H1 (cell line): ENCODE measurements around the gene MEF2C. TPM values are rescaled to one million over a fixed set of nuclear protein-coding genes. Genes with fewer than 3 reads are reported as not detected.

Experiments
- CTCF ChIA-PET: fragments of 300-600 bp; sonication (Branson Sonifier 250); formaldehyde crosslinking; loops from one replicate; lab custom pipeline; 2021; ENCODE audit not compliant: partially characterized antibody; lab: Charles Lee
- POLR2A ChIA-PET: fragments of 300-600 bp; sonication (Branson Sonifier 250); formaldehyde crosslinking; loops from one replicate; lab custom pipeline; 2021; ENCODE audit warnings: inconsistent platforms; ENCODE audit not compliant: partially characterized antibody; lab: Charles Lee
- DNase-seq, 2 experiments: peaks; one replicate each; pipeline versions ENCODE4 v3.0.0 to v3.0.0-alpha.2; 2010 to 2022; ENCODE audit warnings: low spot score in 2 of 2, low read depth in 1 of 2, mixed read lengths in 1 of 2
- FAIRE-seq: peaks from 2 replicates; lab custom pipeline; 2011; peaks lifted over from hg19 to GRCh38; lab: Jason Lieb, UNC
- H2AFZ ChIP-seq: 2 replicates; pipeline ENCODE4 v1.8.1; 2012; ENCODE audit warnings: low read length, inconsistent platforms
- H2AK5ac ChIP-seq: 2 replicates; pipeline ENCODE4 v1.6.1; 2013; ENCODE audit warnings: low read depth, low read length
- H2BK120ac ChIP-seq: replicated peaks from 2 replicates; pipeline ENCODE3; 2013; ENCODE audit warnings: low read depth, low read length, inconsistent platforms
- H2BK12ac ChIP-seq: 2 replicates; pipeline ENCODE4 v1.6.1; 2013; ENCODE audit warnings: low read depth, low read length
- H2BK15ac ChIP-seq: 2 replicates; pipeline ENCODE4 v1.6.1; 2013; ENCODE audit warnings: low read length
- H2BK20ac ChIP-seq: 2 replicates; pipeline ENCODE4 v1.6.1; 2013; ENCODE audit warnings: low read length
- H2BK5ac ChIP-seq: 2 replicates; pipeline ENCODE4 v1.6.1; 2013; ENCODE audit warnings: low read depth, low read length
- H3K14ac ChIP-seq: 2 replicates; pipeline ENCODE4 v1.6.1; 2013; ENCODE audit warnings: inconsistent platforms; ENCODE audit not compliant: insufficient read length
- H3K18ac ChIP-seq: 2 replicates; pipeline ENCODE4 v1.6.1; 2013; ENCODE audit warnings: low read length; ENCODE audit errors: extremely low read depth
- H3K23ac ChIP-seq: 2 replicates; pipeline ENCODE4 v1.6.1; 2013; ENCODE audit warnings: inconsistent platforms; ENCODE audit not compliant: insufficient read length
- H3K23me2 ChIP-seq: 2 replicates; pipeline ENCODE4 v1.6.1; 2013; ENCODE audit warnings: low read depth, low read length
- H3K27ac ChIP-seq: 2 replicates; pipeline ENCODE4 v1.6.1; 2011; ENCODE audit warnings: low read depth, low read length, inconsistent platforms
- H3K27me3 ChIP-seq, 4 experiments: replicated peaks in 1 of 4; 1 replicate in 1 of 4; 2 replicates in 3 of 4; pipeline versions ENCODE4 v1.6.1 to v1.8.1; 2011 to 2013; ENCODE audit warnings: low read length in 3 of 4, mild to moderate bottlenecking in 3 of 4, inconsistent platforms in 2 of 4, mixed read lengths in 2 of 4, moderate library complexity in 1 of 4; ENCODE audit not compliant: control insufficient read depth in 3 of 4, insufficient read depth in 3 of 4; ENCODE audit errors: extremely low read depth in 1 of 4
- H3K36me3 ChIP-seq, 4 experiments: 2 replicates each; pipeline versions ENCODE4 v1.6.1 to v1.8.1; 2011 to 2013; ENCODE audit warnings: mild to moderate bottlenecking in 4 of 4, low read length in 3 of 4, moderate library complexity in 2 of 4, control low read depth in 1 of 4, inconsistent platforms in 1 of 4; ENCODE audit not compliant: insufficient read depth in 4 of 4, control insufficient read depth in 2 of 4
- H3K4ac ChIP-seq: replicated peaks from 2 replicates; pipeline ENCODE3; 2013; ENCODE audit warnings: low read length, low read depth, mixed read lengths, inconsistent platforms; ENCODE audit not compliant: insufficient read length
- H3K4me1 ChIP-seq, 4 experiments: replicated peaks in 1 of 4; 1 replicate in 1 of 4; 2 replicates in 3 of 4; pipeline versions ENCODE4 v1.6.1 to v1.8.1; 2011 to 2013; ENCODE audit warnings: low read length in 3 of 4, inconsistent platforms in 2 of 4, mixed read lengths in 1 of 4; ENCODE audit not compliant: insufficient read depth in 4 of 4, control insufficient read depth in 3 of 4
- H3K4me2 ChIP-seq, 2 experiments: 2 replicates each; pipeline versions ENCODE4 v1.6.1 to v1.8.1; 2011 to 2013; ENCODE audit warnings: low read depth in 2 of 2, low read length in 2 of 2, control low read depth in 1 of 2, inconsistent platforms in 1 of 2, mild to moderate bottlenecking in 1 of 2; ENCODE audit not compliant: insufficient read depth in 1 of 2
- H3K4me3 ChIP-seq, 4 experiments: fragments of 200-600, 300-600 bp in 1 of 4; sonication (generic), shearing (Covaris generic), sonication (Bioruptor Twin) in 1 of 4; 2 replicates each; pipeline versions ENCODE4 v1.5.1 to v1.8.1; 2011 to 2016; ENCODE audit warnings: low read length in 4 of 4, low read depth in 3 of 4, control low read depth in 2 of 4, inconsistent platforms in 2 of 4, mild to moderate bottlenecking in 2 of 4, mixed read lengths in 1 of 4, moderate library complexity in 1 of 4; ENCODE audit not compliant: insufficient read depth in 2 of 4; ENCODE audit errors: extremely low read depth in 1 of 4
- H3K56ac ChIP-seq: replicated peaks from 2 replicates; pipeline ENCODE3; 2013; ENCODE audit warnings: low read depth, mild to moderate bottlenecking, mixed read lengths, low read length, inconsistent platforms; ENCODE audit not compliant: insufficient read length
- H3K79me1 ChIP-seq: 2 replicates; pipeline ENCODE4 v1.6.1; 2013; ENCODE audit warnings: low read depth, low read length, control low read depth
- H3K79me2 ChIP-seq, 2 experiments: 2 replicates each; pipeline versions ENCODE4 v1.6.1 to v1.8.1; 2012 to 2013; ENCODE audit warnings: low read length in 2 of 2, mild to moderate bottlenecking in 2 of 2, inconsistent platforms in 1 of 2; ENCODE audit not compliant: insufficient read depth in 2 of 2, control insufficient read depth in 1 of 2
- H3K9ac ChIP-seq, 4 experiments: replicated peaks in 1 of 4; 1 replicate in 1 of 4; 2 replicates in 3 of 4; pipeline versions ENCODE4 v1.6.1 to v1.8.1; 2011 to 2013; ENCODE audit warnings: low read depth in 3 of 4, low read length in 3 of 4, control low read depth in 2 of 4, mild to moderate bottlenecking in 2 of 4, moderate library complexity in 2 of 4, inconsistent platforms in 1 of 4; ENCODE audit errors: extremely low read depth in 1 of 4
- H3K9me3 ChIP-seq, 2 experiments: 2 replicates each; pipeline versions ENCODE4 v1.6.1 to v1.8.1; 2012 to 2013; ENCODE audit warnings: mild to moderate bottlenecking in 2 of 2, moderate library complexity in 2 of 2, control low read depth in 1 of 2, inconsistent platforms in 1 of 2, low read depth in 1 of 2, low read length in 1 of 2, mixed read lengths in 1 of 2; ENCODE audit not compliant: insufficient read depth in 2 of 2
- H4K20me1 ChIP-seq, 2 experiments: replicated peaks in 1 of 2; 2 replicates each; pipeline versions ENCODE3 to v1.8.1; 2011 to 2013; ENCODE audit warnings: inconsistent platforms in 2 of 2, low read length in 2 of 2, mild to moderate bottlenecking in 1 of 2; ENCODE audit not compliant: insufficient read depth in 2 of 2, control insufficient read depth in 1 of 2
- H4K5ac ChIP-seq: 2 replicates; pipeline ENCODE4 v1.6.1; 2013; ENCODE audit warnings: low read length, low read depth, mixed read lengths, inconsistent platforms; ENCODE audit not compliant: insufficient read length
- H4K8ac ChIP-seq: 2 replicates; pipeline ENCODE4 v1.8.0; 2013; ENCODE audit warnings: mild to moderate bottlenecking, moderate library complexity, low read length, inconsistent platforms; ENCODE audit not compliant: insufficient read depth; ENCODE audit errors: extremely low read depth
- H4K91ac ChIP-seq: replicated peaks from 2 replicates; pipeline ENCODE3; 2013; ENCODE audit warnings: low read length, mixed read lengths, inconsistent platforms; ENCODE audit not compliant: insufficient read length
- CEBPB ChIP-seq: IDR thresholded peaks from 2 replicates; pipeline ENCODE4 v1.6.1; 2012; ENCODE audit warnings: low read depth, low read length
- EGR1 ChIP-seq: IDR thresholded peaks from 2 replicates; pipeline ENCODE4 v1.6.1; 2011; ENCODE audit warnings: low read depth, low read length, borderline replicate concordance
- USF2 ChIP-seq: IDR thresholded peaks from 2 replicates; pipeline ENCODE4 v1.6.1; 2011; ENCODE audit warnings: low read length, improper control_type of control experiment
- WGBS, 2 experiments: shearing (Covaris generic) in 1 of 2; methylation state at CpG; one replicate each; pipeline versions ENCODE4 v1.1.6 to v1.1.7; 2013 to 2015; ENCODE audit warnings: low lambda C conversion rate in 2 of 2, mixed read lengths in 2 of 2, inconsistent platforms in 1 of 2, low coverage in 1 of 2, missing lambda C conversion rate in 1 of 2; ENCODE audit not compliant: insufficient replicate concordance in 2 of 2, insufficient coverage in 1 of 2, insufficient read length in 1 of 2; ENCODE audit errors: extremely low coverage in 1 of 2, missing lambda C conversion rate in 1 of 2; 5-methylcytosine and 5-hydroxymethylcytosine counted together
- polyA plus RNA-seq, 7 experiments: library from polyadenylated mRNA; depleted of rRNA in 3 of 7; stranded (reverse) in 5 of 7; unstranded in 2 of 7; fragments of >200 nt in 5 of 7; fragments of 200-250 nt in 2 of 7; gene quantifications; 1 replicate in 5 of 7; 2 replicates in 1 of 7; 4 replicates in 1 of 7; pipeline versions ENCODE4 v1.2.1 to v1.2.3, GENCODE V29; 2011 to 2013; ENCODE audit warnings: missing spikeins in 2 of 7, mixed read lengths in 2 of 7
- total RNA-seq: library from RNA; stranded (reverse); fragmentation: NEBNext Ultra II Directional; extraction: Animal tissue kit (Norgen Biotek cat#: 25700); gene quantifications from 2 replicates; pipeline ENCODE4 v1.2.1, GENCODE V29; 2021

MEF2C gene
- total and polyA plus RNA-seq, 2 of the 8 experiments (the other 6 are each of a cell fraction or from before 2014, with no cell fraction given) = 0.59 to 0.99 TPM

- H3K27ac ChIP-seq = no peak overlapping the region
- H3K9ac ChIP-seq = no peak overlapping the region
- H2BK15ac ChIP-seq = no peak overlapping the region
- H3K79me2 ChIP-seq = no peaks in the 10 kb centered on the region
- no peak overlapping the region for H4K5ac ChIP-seq
- FAIRE-seq = no peak
- TF ChIP-seq EGR1 (no peak), USF2 (no peak), CEBPB (no peak)
- TF ChIP-seq, all 59 proteins: peak for 0
- H3K23ac ChIP-seq = no peak overlapping the region
- no peaks in the 10 kb centered on the region for H3K79me1 ChIP-seq
- no peak overlapping the region for H2BK20ac ChIP-seq
- H3K4ac ChIP-seq = no peak overlapping the region
- no peak overlapping the region for H3K4me2 ChIP-seq
- H2AK5ac ChIP-seq = no peak overlapping the region
- no peak overlapping the region for H3K4me3 ChIP-seq
- CTCF ChIA-PET = interaction anchor here (0.6 to 1.3 kb wide), 2 partner anchors 38 to 105 kb away, joined by 3 to 4 read pairs; no protein-coding TSS in a partner anchor
- H4K20me1 ChIP-seq = no peaks in the 10 kb centered on the region
- no peak overlapping the region for H2BK12ac ChIP-seq
- no peak overlapping the region for H4K8ac ChIP-seq
- H4K91ac ChIP-seq = no peak overlapping the region
- H3K27me3 ChIP-seq = no peaks in the 10 kb centered on the region
- H3K23me2 ChIP-seq = no peaks in the 10 kb centered on the region
- H2AFZ ChIP-seq = no peak overlapping the region
- no peaks in the 10 kb centered on the region for H3K36me3 ChIP-seq
- 85% methylated on average over 5 of the region's 5 CpGs; no CpG with 5 or more reads in 1 of the 2 experiments for WGBS, 2 experiments
- no peak for DNase-seq
- no peaks in the 10 kb centered on the region for H3K4me1 ChIP-seq
- H3K14ac ChIP-seq = no peak overlapping the region
- POLR2A ChIA-PET = no interaction called here
- H2BK5ac ChIP-seq = no peak overlapping the region
- no peak overlapping the region for H3K56ac ChIP-seq
- no peak overlapping the region for H3K18ac ChIP-seq
- no peaks in the 10 kb centered on the region for H3K9me3 ChIP-seq
- H2BK120ac ChIP-seq = no peak overlapping the region
Measured at GRCh38 chr5:88862547-88863175, 20.3 kb downstream of the MEF2C start.
